ENCODE measurements around the gene CDA.

Gene CDA

GRCh38 chr1:20588634-20589225 lies at the start of gene CDA:
CDA (plus strand) TSS chr1:20589097; CDS start chr1:20589130, 33 bp downstream.
- no peak for DNase-seq

GRCh38 chr1:20540281-20540680 lies 48.6 kb upstream of the CDA start:
- DNase-seq = no peak

GRCh38 chr1:20546637-20547036 lies 42.3 kb upstream of the CDA start:
- DNase-seq = no peak

GRCh38 chr1:20551161-20551560 lies 37.7 kb upstream of the CDA start:
- no peak for DNase-seq

GRCh38 chr1:20551945-20552727 lies 36.8 kb upstream of the CDA start, which contains the start of gene FAM43B:
FAM43B (plus strand) TSS chr1:20552573; CDS start chr1:20552974, 401 bp downstream.
- peak in 50 of 56 donors; percentile 11 to 82 (median 54) for DNase-seq

- peak in 1 of 56 donors; percentile 44 for DNase-seq
These were observed 36.0 kb upstream of the CDA start for GRCh38 chr1:20552728-20553445.

GRCh38 chr1:20555025-20555757 lies 33.7 kb upstream of the CDA start:
- peak in 24 of 56 donors; percentile 4 to 55 (median 32) for DNase-seq

- DNase-seq = no peak
These were observed 33.2 kb upstream of the CDA start for GRCh38 chr1:20555758-20556120.

GRCh38 chr1:20558191-20558590 lies 30.7 kb upstream of the CDA start:
- DNase-seq = peak in 3 of 56 donors; percentile 3 to 9 (median 5)

GRCh38 chr1:20560966-20561365 lies 27.9 kb upstream of the CDA start:
- no peak for DNase-seq

- DNase-seq = no peak
These were observed 23.7 kb upstream of the CDA start for GRCh38 chr1:20565234-20565633.

- no peak for DNase-seq
These were observed 19.3 kb upstream of the CDA start for GRCh38 chr1:20569523-20570098.

- DNase-seq = no peak
These were observed 17.5 kb upstream of the CDA start for GRCh38 chr1:20571427-20571826.

- no peak for DNase-seq
These were observed 14.9 kb upstream of the CDA start for GRCh38 chr1:20573987-20574386.

GRCh38 chr1:20574686-20575540 lies 14.0 kb upstream of the CDA start:
- DNase-seq = peak in 23 of 56 donors; percentile 2 to 63 (median 17)

GRCh38 chr1:20575541-20576336 lies 13.2 kb upstream of the CDA start:
- no peak for DNase-seq

- no peak for DNase-seq
These were observed 10.8 kb upstream of the CDA start for GRCh38 chr1:20578062-20578461.

GRCh38 chr1:20578721-20579395 lies 10.0 kb upstream of the CDA start:
- no peak for DNase-seq

GRCh38 chr1:20584890-20585289 lies 4.0 kb upstream of the CDA start:
- DNase-seq = no peak

All from amygdala (tissue), 56 donors.